ENCODE results near the gene PPM1H. TPM values are rescaled to one million over a fixed set of nuclear protein-coding genes. Genes with fewer than 3 reads are reported as not detected.
"Not testable (repeated sequence)": the region's sequence is repeated elsewhere in the genome, so short reads cannot be mapped to it uniquely, and the experiment has no call there.

The PPM1H gene
- total and polyA plus RNA-seq, 2 donors (not counting 1 experiment from before 2014, with no cell fraction given), result 0.01 TPM; not detected in 1

- POLR2A ChIA-PET, result no interaction called here
- Histone ChIP-seq H3K79me2 (ENCODE audit: control insufficient read depth, insufficient read depth, low read length) (no peaks in the 10 kb centered on the region), H3K9ac (ENCODE audit: low read length) (no peak overlapping the region), H3K4me1 (ENCODE audit: control insufficient read depth in 2 of 2, insufficient read depth in 2 of 2, low read length in 2 of 2) (no peaks in the 10 kb centered on the region), H4K20me1 (ENCODE audit: control insufficient read depth, insufficient read depth, low read length, poor library complexity, severe bottlenecking) (no peaks in the 10 kb centered on the region), H3K4me2 (replicated peaks; ENCODE audit: low read depth, low read length, poor library complexity, severe bottlenecking) (no peak overlapping the region), H3K9me3 (ENCODE audit: control extremely low read depth in 1 of 3, control insufficient read depth in 2 of 3, insufficient read depth in 1 of 3, low read length in 2 of 3) (peaks cover 0 to 5% (median 0%) of the 10 kb centered on the region in 3 donors), H3K36me3 (replicated peaks in 1 of 2; ENCODE audit: control extremely low read depth in 1 of 2, control insufficient read depth in 1 of 2, extremely low read depth in 1 of 2, insufficient read depth in 2 of 2, low read length in 1 of 2) (no peaks in the 10 kb centered on the region), H3K4me3 (ENCODE audit: control extremely low read depth in 1 of 5, extremely low read depth in 1 of 5, insufficient read depth in 1 of 5, low read depth in 2 of 5, low read length in 4 of 5) (no peak overlapping the region), H3K27me3 (replicated peaks in 1 of 4; ENCODE audit: control extremely low read depth in 1 of 4, control insufficient read depth in 3 of 4, insufficient read depth in 4 of 4, low read length in 3 of 4) (no peaks in the 10 kb centered on the region), H2AFZ (ENCODE audit: insufficient read depth, low read depth, low read length, poor library complexity, severe bottlenecking) (no peak overlapping the region), H3K27ac (ENCODE audit: low read length in 2 of 2) (no peak overlapping the region)
- Mint-ChIP-seq H3K27ac (no peak overlapping the region), H3K4me3 (no peak overlapping the region), H3K4me1 (peaks cover 2% of the 10 kb centered on the region), H3K27me3 (peaks cover 6% of the 10 kb centered on the region), H3K9me3 (ENCODE audit: insufficient read depth) (peaks cover under 1% of the 10 kb centered on the region)
- ATAC-seq (ENCODE audit: low read depth) (no peak), DNase-seq (no peak)
- TF ChIP-seq EZH2 (IDR thresholded peaks at IDR 0.05; ENCODE audit: borderline replicate concordance, insufficient read depth, low read depth, low read length, poor library complexity, severe bottlenecking) (no peak), CTCF (IDR thresholded peaks at IDR 0.05) (no peak)
- no CpG with 5 or more reads among the region's 1 CpG for WGBS (ENCODE audit: insufficient coverage)
- CTCF ChIA-PET, result no interaction called here
- intact Hi-C loops (cut with micrococcal nuclease), result no loop called here
Measured at GRCh38 chr12:62879691-62880090, 55.3 kb downstream of the PPM1H start.

- H3K79me2 ChIP-seq (ENCODE audit: control insufficient read depth, insufficient read depth, low read length); H3K9me3 Mint-ChIP-seq (ENCODE audit: insufficient read depth); ATAC-seq (ENCODE audit: low read depth); H3K27ac Mint-ChIP-seq; H3K27me3 ChIP-seq (replicated peaks in 1 of 4; ENCODE audit: control extremely low read depth in 1 of 4, control insufficient read depth in 3 of 4, insufficient read depth in 4 of 4, low read length in 3 of 4); H3K4me1 Mint-ChIP-seq; H3K4me1 ChIP-seq (ENCODE audit: control insufficient read depth in 2 of 2, insufficient read depth in 2 of 2, low read length in 2 of 2); H4K20me1 ChIP-seq (ENCODE audit: control insufficient read depth, insufficient read depth, low read length, poor library complexity, severe bottlenecking); POLR2A ChIA-PET; H3K36me3 ChIP-seq (replicated peaks in 1 of 2; ENCODE audit: control extremely low read depth in 1 of 2, control insufficient read depth in 1 of 2, extremely low read depth in 1 of 2, insufficient read depth in 2 of 2, low read length in 1 of 2); H3K27ac ChIP-seq (ENCODE audit: low read length in 2 of 2); intact Hi-C loops (cut with micrococcal nuclease); H3K27me3 Mint-ChIP-seq; CTCF ChIA-PET; DNase-seq; H3K4me2 ChIP-seq (replicated peaks; ENCODE audit: low read depth, low read length, poor library complexity, severe bottlenecking); H2AFZ ChIP-seq (ENCODE audit: insufficient read depth, low read depth, low read length, poor library complexity, severe bottlenecking); H3K9ac ChIP-seq (ENCODE audit: low read length); H3K9me3 ChIP-seq (ENCODE audit: control extremely low read depth in 1 of 3, control insufficient read depth in 2 of 3, insufficient read depth in 1 of 3, low read length in 2 of 3); H3K4me3 ChIP-seq (ENCODE audit: control extremely low read depth in 1 of 5, extremely low read depth in 1 of 5, insufficient read depth in 1 of 5, low read depth in 2 of 5, low read length in 4 of 5); H3K4me3 Mint-ChIP-seq: not testable (repeated sequence)
- no CpG with 5 or more reads among the region's 3 CpGs for WGBS (ENCODE audit: insufficient coverage)
Measured at GRCh38 chr12:62879228-62879627, 55.7 kb downstream of the PPM1H start.

Data from B cell (primary cell).